Keratinocyte (primary cell): ENCODE data around the gene FMN2.

Source experiments
- EZH2 ChIP-seq: IDR thresholded peaks from one replicate; pipeline ENCODE4 v1.6.1; 2012; ENCODE audit warnings: inconsistent platforms, mild to moderate bottlenecking, low read length, moderate library complexity
- TF ChIP-seq, protein P1 (sequence below), 3 experiments: IDR thresholded peaks in 1 of 3; conservative IDR thresholded peaks in 1 of 3; optimal IDR thresholded peaks in 1 of 3; 2 replicates in 2 of 3; 3 replicates in 1 of 3; pipeline versions ENCODE3 to v1.5.1; 2011; ENCODE audit warnings: low read length in 3 of 3, mild to moderate bottlenecking in 3 of 3, moderate library complexity in 2 of 3, control low read depth in 1 of 3, inconsistent platforms in 1 of 3; ENCODE audit not compliant: insufficient read depth in 2 of 3; ENCODE audit errors: extremely low read depth in 1 of 3

DNA sequence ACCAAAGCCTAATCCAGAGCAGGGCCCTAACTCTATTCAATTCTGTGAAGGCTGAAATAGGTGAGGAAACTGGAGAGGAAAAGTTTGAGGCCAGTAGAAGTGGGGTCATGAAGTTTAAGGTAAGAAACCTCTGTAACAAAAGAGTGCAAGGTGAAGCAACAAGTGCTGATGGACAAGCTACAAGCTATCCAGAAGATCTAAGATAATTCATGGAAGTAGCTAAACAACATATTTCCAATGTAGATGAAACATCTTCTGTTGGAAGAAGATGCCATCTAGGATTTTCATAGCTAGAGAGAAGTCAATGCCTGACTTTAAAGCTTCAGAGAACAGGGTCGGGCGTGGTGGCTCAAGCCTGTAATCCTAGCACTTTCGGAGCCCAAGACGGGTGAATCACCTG lies 302.7 kb downstream of the FMN2 start:
- TF ChIP-seq, protein P1, sequence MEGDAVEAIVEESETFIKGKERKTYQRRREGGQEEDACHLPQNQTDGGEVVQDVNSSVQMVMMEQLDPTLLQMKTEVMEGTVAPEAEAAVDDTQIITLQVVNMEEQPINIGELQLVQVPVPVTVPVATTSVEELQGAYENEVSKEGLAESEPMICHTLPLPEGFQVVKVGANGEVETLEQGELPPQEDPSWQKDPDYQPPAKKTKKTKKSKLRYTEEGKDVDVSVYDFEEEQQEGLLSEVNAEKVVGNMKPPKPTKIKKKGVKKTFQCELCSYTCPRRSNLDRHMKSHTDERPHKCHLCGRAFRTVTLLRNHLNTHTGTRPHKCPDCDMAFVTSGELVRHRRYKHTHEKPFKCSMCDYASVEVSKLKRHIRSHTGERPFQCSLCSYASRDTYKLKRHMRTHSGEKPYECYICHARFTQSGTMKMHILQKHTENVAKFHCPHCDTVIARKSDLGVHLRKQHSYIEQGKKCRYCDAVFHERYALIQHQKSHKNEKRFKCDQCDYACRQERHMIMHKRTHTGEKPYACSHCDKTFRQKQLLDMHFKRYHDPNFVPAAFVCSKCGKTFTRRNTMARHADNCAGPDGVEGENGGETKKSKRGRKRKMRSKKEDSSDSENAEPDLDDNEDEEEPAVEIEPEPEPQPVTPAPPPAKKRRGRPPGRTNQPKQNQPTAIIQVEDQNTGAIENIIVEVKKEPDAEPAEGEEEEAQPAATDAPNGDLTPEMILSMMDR (optimal IDR thresholded peaks at IDR 0.05 in 1 of 3, IDR thresholded peaks at IDR 0.05 in 1 of 3, conservative IDR thresholded peaks at IDR 0.05 in 1 of 3; ENCODE audit: extremely low read depth in 1 of 3, insufficient read depth in 2 of 3, low read length in 3 of 3) = no peak
- no peak for TF ChIP-seq EZH2
